SK-N-SH (cell line): ENCODE results near the gene TULP4.

Experiments
- CHD2 ChIP-seq: fragments of 150-350 bp; IDR thresholded peaks from 2 replicates; pipeline ENCODE4 v1.6.1; 2018; ENCODE audit warnings: low read length; ENCODE audit not compliant: partially characterized antibody
- ELF1 ChIP-seq: IDR thresholded peaks from 2 replicates; pipeline ENCODE4 v1.4.0; 2012
- EP300 ChIP-seq, 2 experiments: IDR thresholded peaks; 2 replicates each; pipeline versions ENCODE4 v1.4.0 to v1.6.1; 2012; ENCODE audit warnings: borderline replicate concordance in 1 of 2, low read depth in 1 of 2, low read length in 1 of 2
- FOXM1 ChIP-seq: IDR thresholded peaks from 2 replicates; pipeline ENCODE4 v1.4.0; 2012; ENCODE audit warnings: low read depth, mild to moderate bottlenecking
- GATA2 ChIP-seq: sonication (generic); formaldehyde crosslinking; IDR thresholded peaks from 2 replicates; pipeline ENCODE4 v1.5.0; 2020; ENCODE audit warnings: mild to moderate bottlenecking, missing genetic modification reagents
- MXI1 ChIP-seq: IDR thresholded peaks from 2 replicates; pipeline ENCODE4 v1.6.1; 2012; ENCODE audit warnings: mild to moderate bottlenecking, low read depth, low read length, improper control_type of control experiment
- NRF1 ChIP-seq: IDR thresholded peaks from 2 replicates; pipeline ENCODE4 v1.6.1; 2012; ENCODE audit warnings: low read depth, mild to moderate bottlenecking, low read length
- RAD21 ChIP-seq: IDR thresholded peaks from 2 replicates; pipeline ENCODE4 v1.6.1; 2012; ENCODE audit warnings: mild to moderate bottlenecking, low read length
- SMC3 ChIP-seq: IDR thresholded peaks from 2 replicates; pipeline ENCODE4 v1.6.1; 2012; ENCODE audit warnings: low read depth, low read length, improper control_type of control experiment
- TCF12 ChIP-seq: IDR thresholded peaks from 2 replicates; pipeline ENCODE4 v1.4.0; 2012
- TF ChIP-seq, protein P1 (sequence below): fragments of 200-600 bp; sonication (generic); IDR thresholded peaks from 2 replicates; pipeline ENCODE4 v1.6.1; 2017; ENCODE audit warnings: antibody characterized with exemption, mild to moderate bottlenecking, moderate library complexity
- TF ChIP-seq, protein P2 (sequence below): IDR thresholded peaks from 2 replicates; pipeline ENCODE4 v1.4.0; 2012; ENCODE audit warnings: low read depth, borderline replicate concordance
- TF ChIP-seq, protein P3 (sequence below): IDR thresholded peaks from 2 replicates; pipeline ENCODE4 v1.6.1; 2012; ENCODE audit warnings: mild to moderate bottlenecking, low read depth, low read length, moderate library complexity
- TF ChIP-seq, protein P4 (sequence below): fragments of 150-350 bp; IDR thresholded peaks from 2 replicates; pipeline ENCODE4 v1.6.1; 2016; ENCODE audit warnings: mild to moderate bottlenecking, low read depth, low read length

DNA sequence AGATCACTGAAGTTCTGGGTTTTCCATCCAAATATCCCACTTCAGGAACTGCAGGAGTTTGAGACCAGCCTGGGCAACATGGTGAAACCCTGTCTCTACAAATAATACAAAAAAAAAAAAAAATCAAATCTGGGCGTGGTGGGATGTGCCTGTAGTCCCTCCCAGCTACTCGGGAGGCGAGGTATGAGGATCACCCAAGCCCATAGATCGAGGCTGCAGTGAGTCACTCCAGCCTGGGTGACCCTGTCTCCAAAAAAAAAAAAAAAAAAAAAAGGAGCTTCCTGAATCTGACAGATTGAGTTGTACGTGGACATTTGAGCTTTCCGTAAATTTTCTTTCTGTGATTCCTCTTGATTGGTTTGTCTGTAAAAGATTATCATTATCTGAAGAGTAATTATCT lies 55.6 kb downstream of the TULP4 start:
- TF ChIP-seq RAD21 (no peak), MXI1 (no peak), CHD2 (no peak), NRF1 (no peak), TCF12 (no peak), ELF1 (no peak), EP300 (IDR thresholded peaks at IDR 0.05; ENCODE audit: borderline replicate concordance in 1 of 2, low read depth in 1 of 2, low read length in 1 of 2) (no peak), SMC3 (no peak), GATA2 (CRISPR knock-in tag) (no peak), FOXM1 (no peak)
- TF ChIP-seq, protein P1, sequence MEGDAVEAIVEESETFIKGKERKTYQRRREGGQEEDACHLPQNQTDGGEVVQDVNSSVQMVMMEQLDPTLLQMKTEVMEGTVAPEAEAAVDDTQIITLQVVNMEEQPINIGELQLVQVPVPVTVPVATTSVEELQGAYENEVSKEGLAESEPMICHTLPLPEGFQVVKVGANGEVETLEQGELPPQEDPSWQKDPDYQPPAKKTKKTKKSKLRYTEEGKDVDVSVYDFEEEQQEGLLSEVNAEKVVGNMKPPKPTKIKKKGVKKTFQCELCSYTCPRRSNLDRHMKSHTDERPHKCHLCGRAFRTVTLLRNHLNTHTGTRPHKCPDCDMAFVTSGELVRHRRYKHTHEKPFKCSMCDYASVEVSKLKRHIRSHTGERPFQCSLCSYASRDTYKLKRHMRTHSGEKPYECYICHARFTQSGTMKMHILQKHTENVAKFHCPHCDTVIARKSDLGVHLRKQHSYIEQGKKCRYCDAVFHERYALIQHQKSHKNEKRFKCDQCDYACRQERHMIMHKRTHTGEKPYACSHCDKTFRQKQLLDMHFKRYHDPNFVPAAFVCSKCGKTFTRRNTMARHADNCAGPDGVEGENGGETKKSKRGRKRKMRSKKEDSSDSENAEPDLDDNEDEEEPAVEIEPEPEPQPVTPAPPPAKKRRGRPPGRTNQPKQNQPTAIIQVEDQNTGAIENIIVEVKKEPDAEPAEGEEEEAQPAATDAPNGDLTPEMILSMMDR = no peak
- TF ChIP-seq, protein P2, sequence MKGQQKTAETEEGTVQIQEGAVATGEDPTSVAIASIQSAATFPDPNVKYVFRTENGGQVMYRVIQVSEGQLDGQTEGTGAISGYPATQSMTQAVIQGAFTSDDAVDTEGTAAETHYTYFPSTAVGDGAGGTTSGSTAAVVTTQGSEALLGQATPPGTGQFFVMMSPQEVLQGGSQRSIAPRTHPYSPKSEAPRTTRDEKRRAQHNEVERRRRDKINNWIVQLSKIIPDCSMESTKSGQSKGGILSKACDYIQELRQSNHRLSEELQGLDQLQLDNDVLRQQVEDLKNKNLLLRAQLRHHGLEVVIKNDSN = no peak
- TF ChIP-seq, protein P3, sequence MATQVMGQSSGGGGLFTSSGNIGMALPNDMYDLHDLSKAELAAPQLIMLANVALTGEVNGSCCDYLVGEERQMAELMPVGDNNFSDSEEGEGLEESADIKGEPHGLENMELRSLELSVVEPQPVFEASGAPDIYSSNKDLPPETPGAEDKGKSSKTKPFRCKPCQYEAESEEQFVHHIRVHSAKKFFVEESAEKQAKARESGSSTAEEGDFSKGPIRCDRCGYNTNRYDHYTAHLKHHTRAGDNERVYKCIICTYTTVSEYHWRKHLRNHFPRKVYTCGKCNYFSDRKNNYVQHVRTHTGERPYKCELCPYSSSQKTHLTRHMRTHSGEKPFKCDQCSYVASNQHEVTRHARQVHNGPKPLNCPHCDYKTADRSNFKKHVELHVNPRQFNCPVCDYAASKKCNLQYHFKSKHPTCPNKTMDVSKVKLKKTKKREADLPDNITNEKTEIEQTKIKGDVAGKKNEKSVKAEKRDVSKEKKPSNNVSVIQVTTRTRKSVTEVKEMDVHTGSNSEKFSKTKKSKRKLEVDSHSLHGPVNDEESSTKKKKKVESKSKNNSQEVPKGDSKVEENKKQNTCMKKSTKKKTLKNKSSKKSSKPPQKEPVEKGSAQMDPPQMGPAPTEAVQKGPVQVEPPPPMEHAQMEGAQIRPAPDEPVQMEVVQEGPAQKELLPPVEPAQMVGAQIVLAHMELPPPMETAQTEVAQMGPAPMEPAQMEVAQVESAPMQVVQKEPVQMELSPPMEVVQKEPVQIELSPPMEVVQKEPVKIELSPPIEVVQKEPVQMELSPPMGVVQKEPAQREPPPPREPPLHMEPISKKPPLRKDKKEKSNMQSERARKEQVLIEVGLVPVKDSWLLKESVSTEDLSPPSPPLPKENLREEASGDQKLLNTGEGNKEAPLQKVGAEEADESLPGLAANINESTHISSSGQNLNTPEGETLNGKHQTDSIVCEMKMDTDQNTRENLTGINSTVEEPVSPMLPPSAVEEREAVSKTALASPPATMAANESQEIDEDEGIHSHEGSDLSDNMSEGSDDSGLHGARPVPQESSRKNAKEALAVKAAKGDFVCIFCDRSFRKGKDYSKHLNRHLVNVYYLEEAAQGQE = no peak
- TF ChIP-seq, protein P4, sequence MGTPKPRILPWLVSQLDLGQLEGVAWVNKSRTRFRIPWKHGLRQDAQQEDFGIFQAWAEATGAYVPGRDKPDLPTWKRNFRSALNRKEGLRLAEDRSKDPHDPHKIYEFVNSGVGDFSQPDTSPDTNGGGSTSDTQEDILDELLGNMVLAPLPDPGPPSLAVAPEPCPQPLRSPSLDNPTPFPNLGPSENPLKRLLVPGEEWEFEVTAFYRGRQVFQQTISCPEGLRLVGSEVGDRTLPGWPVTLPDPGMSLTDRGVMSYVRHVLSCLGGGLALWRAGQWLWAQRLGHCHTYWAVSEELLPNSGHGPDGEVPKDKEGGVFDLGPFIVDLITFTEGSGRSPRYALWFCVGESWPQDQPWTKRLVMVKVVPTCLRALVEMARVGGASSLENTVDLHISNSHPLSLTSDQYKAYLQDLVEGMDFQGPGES = no peak
